Stimulated activated CD8-positive, alpha-beta memory T cell treated with anti-CD3 and anti-CD28 coated beads, Interleukin-7, amount 100 ng/mL, for 1 hour (primary cell): Measurements from ENCODE around the gene CABYR.
"Not testable (repeated sequence)": the region's sequence is repeated elsewhere in the genome, so short reads cannot be mapped to it uniquely, and the experiment has no call there.

Experiments used
- DNase-seq, 2 donors: peaks; one replicate each; pipeline ENCODE4 v3.0.0-alpha.2; 2020; ENCODE audit warnings: low read depth in 2 of 2

CABYR gene

GRCh38 chr18:24128700-24129099 lies 10.2 kb upstream of the CABYR start:
- DNase-seq = no peak

DNA sequence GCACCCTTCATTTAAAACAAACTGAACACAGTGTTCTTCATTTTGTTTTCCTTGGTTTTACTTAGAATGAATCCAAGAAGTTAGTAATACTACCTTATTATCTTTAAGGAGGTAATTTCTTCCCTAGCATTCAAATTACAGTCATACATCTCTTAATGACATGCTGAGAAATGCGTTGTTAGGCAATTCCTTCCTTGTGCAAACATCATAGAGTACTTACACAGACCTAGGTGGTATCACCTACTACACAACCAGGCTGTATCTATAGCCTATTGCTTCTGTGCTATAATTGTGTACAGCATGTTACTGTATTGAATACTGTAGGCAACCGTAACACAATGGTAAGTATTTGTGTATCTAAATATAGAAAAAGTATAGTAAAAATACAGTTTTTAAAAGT lies 8.4 kb upstream of the CABYR start:
- DNase-seq = no peak

DNA sequence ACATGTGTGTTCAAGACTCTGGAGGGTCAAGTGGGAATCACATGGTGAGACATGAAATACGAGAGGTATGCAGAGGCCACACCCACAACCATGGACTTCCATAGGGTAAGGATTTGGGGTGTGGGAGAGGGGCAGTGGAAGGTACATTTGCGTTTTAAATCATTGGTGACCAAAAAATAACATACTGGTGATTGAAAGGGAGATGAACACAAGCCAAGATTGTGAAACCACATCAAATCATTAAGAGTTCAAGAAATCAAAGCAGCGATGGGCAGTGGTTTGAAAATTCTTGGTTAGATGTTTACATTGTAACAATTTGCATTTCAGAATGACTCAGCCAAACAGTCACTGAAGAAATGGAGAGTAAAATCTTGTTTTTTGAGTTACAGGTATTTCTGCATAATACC lies 1.9 kb upstream of the CABYR start:
- no peak for DNase-seq

- DNase-seq = no peak
These were observed 463 bp upstream of the CABYR start for GRCh38 chr18:24138409-24138788.

DNA sequence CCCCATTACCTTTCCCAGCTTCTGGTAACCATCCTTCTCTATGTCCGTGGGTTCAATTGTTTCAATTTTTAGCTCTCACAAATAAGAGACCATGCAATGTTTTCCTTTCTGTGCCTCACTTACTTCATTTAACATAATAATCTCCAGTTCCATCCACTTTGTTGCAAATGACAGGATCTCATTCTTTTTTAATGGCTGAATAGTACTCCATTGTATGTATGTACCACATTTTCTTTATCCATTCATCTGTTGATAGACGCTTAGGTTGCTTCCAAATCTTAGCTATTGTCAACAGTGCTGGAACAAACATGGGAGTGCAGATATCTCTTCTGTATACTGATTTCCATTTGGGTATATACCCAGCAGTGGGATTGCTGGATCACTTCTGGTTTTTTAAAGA lies 1.8 kb downstream of the CABYR start:
- DNase-seq = no peak

DNA sequence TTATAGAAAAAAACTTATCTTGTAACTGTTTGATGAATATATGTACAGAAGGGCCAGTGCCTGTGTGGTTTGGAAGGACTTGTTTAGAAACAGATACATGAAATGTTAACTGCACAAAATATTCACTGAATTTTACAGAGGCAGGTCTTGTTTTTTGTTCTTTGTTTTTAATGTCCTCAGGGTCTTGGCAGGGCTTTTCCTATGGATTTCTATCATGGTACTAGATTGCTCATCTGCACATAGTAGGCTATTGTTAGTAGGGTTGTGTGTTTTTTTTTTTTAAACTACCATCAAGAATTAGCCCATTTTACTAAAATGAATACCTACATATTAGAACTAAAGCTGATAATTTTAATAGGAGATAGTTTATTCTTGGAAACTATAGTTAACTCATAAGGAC lies 3.5 kb downstream of the CABYR start:
- DNase-seq = no peak

GRCh38 chr18:24149591-24149990 lies 10.7 kb downstream of the CABYR start:
- DNase-seq = not testable (repeated sequence)

DNA sequence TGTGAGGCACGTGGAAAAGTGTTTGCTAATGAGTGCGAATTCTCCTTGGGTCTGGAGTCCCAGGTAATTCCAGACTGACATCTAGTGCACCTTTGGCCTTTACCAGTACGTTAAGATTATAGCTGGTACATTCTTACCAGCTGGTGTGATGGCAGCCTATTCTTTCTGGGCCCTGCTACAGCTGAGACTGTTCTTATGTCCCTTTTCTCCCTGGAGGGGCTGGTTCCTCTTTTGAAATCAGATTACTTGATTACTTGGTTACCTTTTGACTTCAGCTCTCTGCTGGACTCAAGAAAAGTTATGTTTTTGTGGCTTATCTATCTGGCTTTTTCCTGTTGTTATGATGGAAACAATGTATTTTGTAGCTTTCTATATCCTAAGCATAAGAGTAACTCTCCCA lies 14.5 kb downstream of the CABYR start:
- no peak for DNase-seq

DNA sequence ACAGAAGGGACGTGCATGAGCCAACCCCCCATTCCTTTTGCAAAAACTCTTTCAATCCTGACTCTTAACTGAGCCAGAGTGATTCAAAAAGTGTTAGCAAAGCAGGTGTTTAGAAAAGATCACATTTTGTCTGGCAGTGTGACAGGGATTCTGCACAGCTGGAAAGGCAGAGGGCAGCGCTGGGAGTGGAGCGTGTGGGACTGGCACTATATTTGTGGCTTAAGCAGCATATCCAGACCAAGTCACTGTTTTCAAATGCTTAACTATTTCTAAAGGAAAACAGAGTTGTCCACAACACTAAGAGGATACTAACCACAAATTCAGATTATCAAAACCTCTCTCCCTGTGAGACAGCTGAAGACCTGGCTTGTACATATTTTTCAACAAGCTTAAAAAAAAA lies 19.0 kb downstream of the CABYR start:
- DNase-seq = no peak

DNA sequence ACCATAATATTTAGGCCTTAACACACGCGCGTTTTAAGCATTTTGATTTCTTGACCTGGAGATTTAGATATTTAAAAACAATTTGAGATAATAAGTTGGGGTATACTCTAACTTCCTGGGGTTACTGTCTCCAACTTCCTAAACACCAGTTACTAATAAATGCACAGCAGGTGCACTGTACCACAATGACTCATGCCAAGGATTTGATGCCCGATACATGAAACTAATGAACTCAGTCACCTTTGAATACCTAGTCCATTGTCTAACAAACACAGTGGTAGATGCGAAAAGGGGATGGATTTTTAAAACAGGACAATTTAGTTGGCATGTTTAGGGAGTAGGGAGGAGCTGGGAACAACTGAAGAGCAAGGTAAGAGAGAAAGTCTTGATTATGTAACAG lies 21.2 kb downstream of the CABYR start:
- DNase-seq = no peak

DNA sequence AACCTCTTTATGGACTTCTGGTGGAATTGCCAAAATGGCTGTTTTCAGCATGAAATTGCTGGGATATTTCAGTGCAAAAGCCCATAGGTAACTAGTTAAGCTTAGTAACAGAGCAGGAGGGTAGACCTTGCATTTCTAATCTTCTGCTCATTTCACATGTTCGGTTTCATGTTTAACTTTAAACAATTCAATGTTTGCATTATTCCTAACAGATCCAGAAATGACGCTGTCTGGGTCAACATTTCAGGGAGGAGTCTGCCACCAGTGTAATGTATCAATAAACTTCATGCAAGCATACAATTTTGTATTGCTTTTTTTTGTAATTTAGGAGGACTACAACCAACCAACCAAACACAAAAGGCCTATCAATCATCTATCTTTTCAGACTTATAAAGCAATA lies 22.4 kb downstream of the CABYR start:
- no peak for DNase-seq

DNA sequence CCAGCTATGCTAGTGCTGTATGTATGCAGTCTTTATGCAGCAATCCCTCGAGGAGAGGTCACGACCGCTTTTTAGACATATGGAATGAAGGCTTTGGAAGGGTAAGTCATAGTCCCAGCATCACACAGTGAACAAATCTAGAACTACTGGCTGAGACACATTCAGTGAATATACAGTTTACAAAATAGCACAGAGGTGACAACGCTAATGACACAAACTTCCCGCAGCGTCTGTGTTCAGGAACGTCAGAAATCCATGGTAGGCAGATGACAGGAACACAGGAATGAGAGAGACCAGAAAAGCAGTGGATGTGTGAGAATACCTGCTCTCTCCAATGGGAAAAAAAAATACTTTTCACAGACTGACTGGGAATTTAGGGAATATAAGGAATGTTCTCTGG lies 29.6 kb downstream of the CABYR start:
- no peak for DNase-seq

GRCh38 chr18:24170360-24170759 lies 31.5 kb downstream of the CABYR start:
- no peak for DNase-seq

DNA sequence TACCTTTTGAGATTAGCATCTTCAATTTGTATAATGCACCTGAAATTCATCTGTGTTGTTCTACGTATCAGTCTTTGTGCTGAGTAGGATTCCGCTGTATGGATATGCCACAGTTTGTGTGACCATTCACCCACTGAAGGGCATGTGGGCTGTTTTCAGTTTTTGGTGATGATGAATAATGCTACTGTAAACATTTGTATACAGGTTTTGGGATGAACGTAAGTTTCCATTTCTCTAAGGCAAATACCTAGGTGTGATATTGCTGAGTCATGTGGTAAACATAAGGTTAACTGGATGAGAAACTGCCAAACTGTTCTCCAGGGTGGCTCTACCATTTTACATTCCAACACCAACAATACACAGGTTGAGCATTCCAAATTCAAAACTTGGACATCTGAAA lies 35.1 kb downstream of the CABYR start:
- DNase-seq = no peak

- DNase-seq = peak in 1 of 2 donors; percentile 5
These were observed 38.0 kb downstream of the CABYR start for GRCh38 chr18:24176727-24177416.

- DNase-seq = no peak
These were observed 38.8 kb downstream of the CABYR start for GRCh38 chr18:24177499-24178133.

DNA sequence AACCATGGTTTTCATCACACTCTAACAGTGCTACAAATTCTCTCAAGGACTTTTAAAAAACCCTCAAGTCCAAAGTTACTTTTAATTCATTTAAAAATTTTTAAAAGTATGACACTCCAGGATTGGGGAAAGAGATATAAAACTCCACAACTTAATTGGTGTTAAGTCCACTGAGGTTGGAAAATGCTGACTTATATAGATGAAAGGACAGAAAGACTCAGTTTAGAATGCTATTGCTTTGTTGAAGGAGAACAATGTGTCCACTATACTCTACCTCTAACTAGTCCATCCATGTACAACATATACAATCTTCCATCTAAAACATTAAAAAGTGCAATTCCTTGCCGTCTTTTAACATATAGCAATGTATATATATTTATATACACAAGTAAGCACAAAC lies 41.2 kb downstream of the CABYR start:
- DNase-seq = no peak

DNA sequence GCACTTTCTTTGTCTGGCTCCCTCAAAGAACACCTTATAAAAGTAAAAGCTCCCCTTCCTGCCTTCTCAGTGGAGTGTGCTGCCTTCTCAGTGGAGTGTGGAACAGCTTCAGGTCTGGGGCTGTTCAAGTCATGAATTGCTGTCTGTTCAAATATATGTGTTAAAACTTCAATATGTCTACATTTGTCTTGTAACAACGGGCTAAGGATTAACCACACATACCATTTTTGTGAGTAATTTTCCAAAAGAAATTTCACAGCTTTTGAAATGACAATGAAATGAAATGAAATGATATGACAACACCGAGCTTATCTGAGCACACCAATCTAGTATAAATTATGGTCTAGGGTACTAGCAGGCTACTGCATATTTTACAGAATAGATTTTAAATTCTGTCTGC lies 42.9 kb downstream of the CABYR start:
- no peak for DNase-seq

DNA sequence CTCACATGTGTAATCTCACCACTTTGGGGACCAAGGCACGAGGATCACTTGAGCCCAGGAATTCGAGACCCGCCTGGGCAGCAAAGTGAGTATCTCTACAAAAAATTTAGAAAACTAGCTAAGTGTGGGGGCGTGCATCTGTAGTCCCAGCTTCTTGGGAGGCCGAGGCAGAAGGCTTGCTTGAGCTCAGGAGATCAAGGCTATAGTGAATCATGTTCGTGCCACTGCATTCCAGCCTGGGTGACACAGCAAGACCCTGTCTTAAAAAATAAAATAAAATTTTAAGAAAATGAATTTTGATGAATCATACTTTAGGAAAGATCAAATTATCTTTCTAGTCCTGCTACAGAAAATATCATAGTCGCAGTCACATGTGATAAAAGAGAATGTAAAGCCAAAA lies 46.9 kb downstream of the CABYR start:
- DNase-seq = no peak

GRCh38 chr18:24187049-24187448 lies 48.2 kb downstream of the CABYR start:
- DNase-seq = no peak

- no peak for DNase-seq
These were observed 48.8 kb downstream of the CABYR start for GRCh38 chr18:24187689-24188088.

DNA sequence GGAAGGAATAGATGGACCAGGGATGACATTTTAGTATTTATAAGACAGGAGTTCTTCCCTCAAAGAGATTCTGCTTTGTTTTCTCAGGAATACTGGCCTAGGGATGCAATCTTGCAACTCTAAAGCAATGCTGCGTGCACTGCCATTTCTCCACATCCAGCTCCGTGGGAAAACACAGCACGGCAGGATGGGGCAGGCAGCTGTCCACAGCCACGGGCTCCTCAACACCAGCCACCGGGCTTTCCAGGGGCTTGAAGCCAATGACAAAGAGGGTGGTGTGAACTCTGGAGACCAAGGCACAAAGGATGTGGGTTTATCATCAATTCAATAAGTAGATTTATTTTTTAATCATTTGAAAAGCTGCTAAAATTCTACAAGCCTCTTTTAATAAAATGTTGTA lies 49.3 kb downstream of the CABYR start:
- no peak for DNase-seq

DNA sequence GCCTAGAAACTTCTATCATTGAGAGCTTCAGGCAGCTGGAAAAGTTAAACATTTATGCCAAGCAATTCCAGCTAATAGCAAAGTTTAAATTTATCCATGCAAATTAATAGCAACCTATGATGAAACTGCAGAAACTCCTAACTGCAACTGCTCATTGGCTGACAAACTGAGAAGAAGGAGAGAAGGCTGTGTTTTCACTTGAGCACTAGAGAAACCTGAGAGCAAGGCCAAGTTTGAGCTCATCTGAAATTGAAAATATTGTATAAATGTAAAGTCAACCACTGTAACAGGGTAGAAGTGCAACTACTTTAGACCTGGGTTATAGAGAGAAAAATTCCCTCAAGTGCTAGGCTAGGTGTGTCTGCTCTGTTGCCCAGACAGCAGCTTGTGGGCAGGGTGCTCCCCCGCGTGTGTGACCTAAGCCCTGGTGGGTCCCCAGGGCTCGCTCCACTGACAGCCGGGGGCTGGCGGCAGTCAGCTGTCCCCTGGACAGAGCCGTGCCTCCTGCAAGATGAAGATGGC lies 50.2 kb downstream of the CABYR start:
- no peak for DNase-seq
